Type B pancreatic cell (in vitro differentiated cells): Measurements from ENCODE around the gene CDC42. TPM values are rescaled to one million over a fixed set of nuclear protein-coding genes. Genes with fewer than 3 reads are reported as not detected.
A peak's percentile ranks its signal among the peaks of the same experiment; 100 is the strongest.

Experiments
- DNase-seq: peaks from one replicate; pipeline ENCODE4 v3.0.0; 2021; ENCODE audit warnings: mixed read lengths; ENCODE audit not compliant: unreplicated experiment; ENCODE audit errors: extremely low spot score
- H3K27ac Mint-ChIP-seq: 2 replicates; pipeline ENCODE4 v1.8.0; 2021; ENCODE audit warnings: mild to moderate bottlenecking, mixed read lengths
- H3K27me3 Mint-ChIP-seq: 2 replicates; pipeline ENCODE4 v1.8.0; 2021; ENCODE audit warnings: mixed read lengths
- H3K36me3 Mint-ChIP-seq: 2 replicates; pipeline ENCODE4 v1.8.0; 2021; ENCODE audit warnings: mixed read lengths
- H3K4me1 Mint-ChIP-seq: one replicate; pipeline ENCODE4 v1.8.0; 2021; ENCODE audit warnings: mixed read lengths; ENCODE audit not compliant: unreplicated experiment
- H3K4me3 Mint-ChIP-seq: 2 replicates; pipeline ENCODE4 v1.8.0; 2021; ENCODE audit warnings: mild to moderate bottlenecking, mixed read lengths
- H3K9me3 Mint-ChIP-seq: 2 replicates; pipeline ENCODE4 v1.8.0; 2021; ENCODE audit warnings: mixed read lengths
- CTCF ChIP-seq: fragments of 200-600 bp; sonication (generic); conservative IDR thresholded peaks from 2 replicates; pipeline ENCODE4 v1.5.0; 2021; ENCODE audit warnings: antibody characterized with exemption, mild to moderate bottlenecking
- total RNA-seq: library from RNA; stranded (reverse); gene quantifications from 2 replicates; pipeline ENCODE4 v1.2.1, GENCODE V29; 2021; ENCODE audit warnings: low replicate concordance

Gene CDC42
- total RNA-seq, 1 donor from 2014 or later = 238 TPM

GRCh38 chr1:22053017-22053860 is 730 bp downstream of the CDC42 start:
- Mint-ChIP-seq H3K27me3 (no peaks in the 10 kb centered on the region), H3K27ac (peak overlapping the region; percentile 100), H3K36me3 (peaks cover 16% of the 10 kb centered on the region)

GRCh38 chr1:22053861-22054770 is 1.6 kb downstream of the CDC42 start:
- Mint-ChIP-seq H3K27me3 (no peaks in the 10 kb centered on the region), H3K4me1 (peaks cover 27% of the 10 kb centered on the region), H3K4me3 (peak overlapping the region; percentile 100), H3K27ac (peak overlapping the region; percentile 100), H3K9me3 (no peaks in the 10 kb centered on the region), H3K36me3 (peaks cover 16% of the 10 kb centered on the region)
- TF ChIP-seq CTCF = no peak
- DNase-seq = no peak

More at GRCh38 chr1:22053017-22053860, 730 bp downstream of the CDC42 start:
- peak overlapping the region; percentile 100 for H3K4me3 Mint-ChIP-seq
- peaks cover 33% of the 10 kb centered on the region for H3K4me1 Mint-ChIP-seq
- no peaks in the 10 kb centered on the region for H3K9me3 Mint-ChIP-seq
- TF ChIP-seq CTCF = no peak
- DNase-seq = peak; percentile 76

GRCh38 chr1:22055463-22055862 is 3.0 kb downstream of the CDC42 start:
- H3K4me1 Mint-ChIP-seq = peaks cover 27% of the 10 kb centered on the region
- H3K9me3 Mint-ChIP-seq = no peaks in the 10 kb centered on the region
- TF ChIP-seq CTCF = no peak
- peak; percentile 16 for DNase-seq
- H3K36me3 Mint-ChIP-seq = peaks cover 16% of the 10 kb centered on the region
- no peaks in the 10 kb centered on the region for H3K27me3 Mint-ChIP-seq
- peak overlapping the region; percentile 51 for H3K4me3 Mint-ChIP-seq
- H3K27ac Mint-ChIP-seq = peak overlapping the region; percentile 28

DNA sequence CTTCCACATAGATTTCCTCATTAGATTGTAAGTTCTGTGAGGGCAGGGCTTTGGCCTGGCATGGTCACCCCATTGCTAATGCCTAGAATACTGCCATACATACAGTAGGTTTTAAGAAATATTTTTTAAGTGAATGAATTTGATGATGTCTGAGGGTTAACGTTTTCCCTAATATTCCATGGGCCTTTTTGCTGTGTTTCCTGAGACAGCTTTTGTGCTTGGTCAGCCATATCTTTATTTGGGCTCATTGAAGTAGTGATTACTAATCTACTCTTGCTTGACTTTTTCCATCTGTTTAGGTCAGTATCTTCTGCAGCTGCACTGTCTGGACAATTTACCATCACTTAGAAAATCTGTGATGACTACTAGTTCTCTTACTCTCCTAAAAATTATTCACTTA is 3.5 kb downstream of the CDC42 start:
- peaks cover 31% of the 10 kb centered on the region for H3K4me1 Mint-ChIP-seq
- no peak for DNase-seq
- peak overlapping the region; percentile 50 for H3K4me3 Mint-ChIP-seq
- TF ChIP-seq CTCF = no peak
- H3K36me3 Mint-ChIP-seq = peaks cover 16% of the 10 kb centered on the region
- peak overlapping the region; percentile 28 for H3K27ac Mint-ChIP-seq
- no peaks in the 10 kb centered on the region for H3K27me3 Mint-ChIP-seq
- H3K9me3 Mint-ChIP-seq = no peaks in the 10 kb centered on the region

GRCh38 chr1:22056936-22057335 is 4.4 kb downstream of the CDC42 start:
- Mint-ChIP-seq H3K4me1 (peaks cover 31% of the 10 kb centered on the region), H3K36me3 (peaks cover 16% of the 10 kb centered on the region), H3K27me3 (no peaks in the 10 kb centered on the region), H3K9me3 (no peaks in the 10 kb centered on the region), H3K4me3 (peak overlapping the region; percentile 34), H3K27ac (peak overlapping the region; percentile 60)
- no peak for TF ChIP-seq CTCF
- no peak for DNase-seq
